ENCODE results near the gene MAP2.
"Not testable (repeated sequence)": the region's sequence is repeated elsewhere in the genome, so short reads cannot be mapped to it uniquely, and the experiment has no call there.

MAP2 gene

DNA sequence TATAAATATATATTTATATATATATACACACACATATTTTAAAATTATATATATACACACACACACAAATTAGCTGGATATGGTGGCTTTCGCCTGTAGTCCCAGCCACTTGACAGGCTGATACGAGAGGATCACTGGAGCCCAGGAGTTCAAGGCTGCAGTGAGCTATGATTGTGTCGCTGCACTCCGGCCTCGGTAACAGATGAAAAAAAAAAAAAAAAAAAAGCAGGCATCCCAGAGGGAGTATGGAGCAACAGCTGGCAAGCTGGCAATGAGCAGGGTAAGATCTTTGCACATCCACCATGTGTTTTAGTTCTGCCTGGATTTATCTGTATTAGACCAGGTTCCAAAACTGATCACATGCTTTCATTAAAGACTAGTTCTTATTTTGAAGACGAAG, 170.1 kb downstream of the MAP2 start:
- no peak for TF ChIP-seq ZNF274 (IDR thresholded peaks at IDR 0.05; ENCODE audit: low read depth, low read length)
- no peak overlapping the region for H3K4me3 ChIP-seq (ENCODE audit: low read length)

DNA sequence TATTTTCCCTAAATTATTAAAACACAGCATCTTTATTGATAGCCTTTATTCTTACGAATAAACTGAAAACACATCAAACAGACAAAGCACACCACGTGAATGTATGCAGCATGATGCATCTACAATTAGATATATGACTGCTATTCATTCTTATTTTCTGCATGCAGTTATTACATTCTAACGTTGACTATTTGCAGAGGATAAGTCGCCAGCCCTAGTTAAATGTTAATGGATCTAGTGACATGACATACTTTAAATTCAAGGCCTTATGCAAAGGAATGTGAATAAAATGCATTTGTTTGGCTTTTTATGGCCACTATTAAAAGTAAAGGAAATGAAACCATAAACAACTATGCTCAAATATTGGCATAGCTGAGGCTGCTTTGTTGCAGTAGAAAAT, 172.4 kb downstream of the MAP2 start:
- no peak for TF ChIP-seq ZNF274 (IDR thresholded peaks at IDR 0.05; ENCODE audit: low read depth, low read length)
- H3K4me3 ChIP-seq (ENCODE audit: low read length): no peak overlapping the region

DNA sequence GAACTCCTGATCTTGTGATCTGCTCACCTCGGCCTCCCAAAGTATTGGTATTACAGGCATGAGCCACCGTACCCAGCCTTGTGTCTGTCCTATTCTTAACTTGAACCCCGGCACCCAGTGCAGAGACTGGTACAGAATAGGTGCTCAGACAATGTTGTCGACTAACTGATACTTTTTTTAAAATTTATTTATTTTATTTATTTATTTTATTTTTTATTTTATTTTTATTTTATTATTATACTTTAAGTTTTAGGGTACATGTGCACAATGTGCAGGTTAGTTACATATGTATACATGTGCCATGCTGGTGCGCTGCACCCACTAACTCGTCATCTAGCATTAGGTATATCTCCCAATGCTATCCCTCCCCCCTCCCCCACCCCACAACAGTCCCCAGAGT, 174.4 kb downstream of the MAP2 start:
- not testable (repeated sequence) for H3K4me3 ChIP-seq (ENCODE audit: low read length)

DNA sequence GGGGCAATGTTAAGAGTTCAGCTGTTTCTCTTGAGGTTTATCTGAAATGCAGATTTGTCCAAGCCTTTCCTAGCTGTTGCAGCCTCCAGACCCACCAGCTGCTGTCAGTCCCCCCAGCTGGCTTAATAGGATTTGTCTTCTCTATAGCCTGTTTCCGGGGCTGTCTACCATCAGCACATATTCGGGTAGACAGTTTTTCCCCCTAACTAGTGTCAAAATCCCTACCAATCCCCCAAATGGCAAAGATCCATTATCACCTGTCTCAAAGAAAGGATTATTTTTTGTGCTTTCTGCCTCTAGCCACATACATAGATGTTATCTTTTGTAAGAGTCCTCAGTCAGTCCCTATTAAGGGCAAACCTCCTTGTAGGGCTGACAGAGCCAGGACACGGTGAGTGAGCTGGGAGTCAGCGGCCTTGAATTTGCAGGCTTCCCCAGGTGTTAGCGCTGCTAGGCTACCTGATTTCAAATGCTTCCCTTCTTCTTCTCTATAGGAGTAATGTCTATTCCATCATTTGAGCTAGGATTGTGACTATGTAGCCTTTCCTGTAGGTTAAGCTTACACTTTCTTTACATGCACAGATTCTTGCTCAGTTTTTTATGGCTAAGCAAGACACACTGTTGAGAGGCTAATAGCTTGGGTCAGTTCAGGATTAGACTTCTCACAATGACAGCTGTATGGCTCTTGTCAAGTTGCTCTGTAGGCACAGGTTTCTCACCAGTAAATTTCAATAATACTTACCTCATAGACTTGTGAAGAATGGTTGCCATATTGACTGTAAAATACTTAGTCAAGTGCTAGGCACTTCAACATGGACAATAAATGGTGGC, 176.7 kb downstream of the MAP2 start:
- TF ChIP-seq ZNF274 (IDR thresholded peaks at IDR 0.05; ENCODE audit: low read depth, low read length): no peak
- H3K4me3 ChIP-seq (ENCODE audit: low read length): no peak overlapping the region

DNA sequence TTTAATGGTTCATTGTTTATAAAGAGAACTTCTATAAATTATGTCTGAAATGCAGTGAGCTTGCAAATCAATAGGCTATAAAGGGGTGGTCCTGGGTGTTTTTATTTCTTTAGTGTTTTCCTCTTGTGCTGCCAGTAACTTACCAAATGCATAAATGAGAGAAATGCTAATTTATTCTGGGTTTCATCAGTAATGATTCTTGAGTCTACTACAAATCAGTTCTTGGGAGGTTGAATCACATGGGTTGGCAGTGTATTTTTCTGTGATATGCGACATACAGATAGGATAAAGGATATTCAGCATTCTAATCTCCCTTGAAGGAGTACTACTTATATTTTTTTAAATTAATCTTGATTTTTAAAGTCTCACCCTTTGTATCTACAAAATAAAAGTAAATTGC, 177.7 kb downstream of the MAP2 start:
- no peak for TF ChIP-seq ZNF274 (IDR thresholded peaks at IDR 0.05; ENCODE audit: low read depth, low read length)
- no peak overlapping the region for H3K4me3 ChIP-seq (ENCODE audit: low read length)

DNA sequence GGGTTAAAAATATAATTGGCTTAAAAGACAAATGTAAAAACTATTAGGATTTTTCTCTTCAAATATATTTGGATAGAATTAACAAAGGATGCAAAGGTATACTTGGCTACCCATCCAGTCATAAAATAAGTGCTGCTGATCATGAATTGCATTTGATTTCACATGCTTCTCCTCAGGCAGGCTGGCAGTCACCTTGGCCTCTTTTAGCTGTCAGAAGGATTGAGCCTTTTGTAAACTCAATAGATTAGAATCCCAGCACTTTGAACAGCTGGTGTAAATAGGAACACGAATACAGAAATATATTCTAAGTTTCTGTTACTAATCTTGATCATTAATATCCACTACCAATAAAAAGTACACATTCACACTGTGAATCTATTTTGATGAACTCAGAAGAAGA, 178.4 kb downstream of the MAP2 start:
- TF ChIP-seq ZNF274 (IDR thresholded peaks at IDR 0.05; ENCODE audit: low read depth, low read length): no peak
- H3K4me3 ChIP-seq (ENCODE audit: low read length): no peak overlapping the region

DNA sequence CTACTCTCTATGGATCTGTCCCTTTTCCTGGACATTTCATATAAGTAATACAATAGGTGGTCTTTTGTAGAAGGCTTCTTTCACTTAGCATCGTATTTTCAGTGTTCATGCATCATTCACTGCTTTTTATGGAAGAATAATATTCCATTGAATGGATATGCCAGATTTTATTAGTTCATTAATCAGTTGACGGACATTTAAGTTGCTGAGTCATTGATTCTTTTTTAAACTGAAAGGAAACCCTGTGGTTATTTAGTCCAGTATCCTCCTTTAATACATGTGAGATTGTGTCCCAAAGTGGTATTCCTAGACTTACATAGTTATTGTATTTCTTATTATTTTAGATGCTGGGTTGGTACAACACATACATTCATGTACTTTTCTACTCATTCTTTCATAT, 185.7 kb downstream of the MAP2 start:
- no peak for TF ChIP-seq ZNF274 (IDR thresholded peaks at IDR 0.05; ENCODE audit: low read depth, low read length)
- H3K4me3 ChIP-seq (ENCODE audit: low read length): no peak overlapping the region

DNA sequence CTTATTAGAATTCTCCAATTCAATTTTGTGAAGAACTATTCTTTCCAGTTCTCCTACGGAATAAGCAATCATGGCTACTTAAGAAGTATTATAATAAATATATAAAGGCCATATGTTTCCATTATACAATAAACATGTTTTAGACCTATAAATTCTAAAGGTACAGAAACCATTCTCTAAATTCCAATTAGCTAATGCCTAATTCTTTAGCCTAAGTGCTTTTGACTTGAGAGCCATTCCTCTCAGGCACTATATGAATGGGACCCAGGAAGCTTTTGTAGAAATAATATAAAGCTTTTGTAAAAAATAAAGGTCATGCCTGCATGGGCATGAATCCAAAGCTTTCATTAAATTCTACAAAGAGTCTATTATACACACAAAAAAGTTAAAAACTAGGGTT, 186.8 kb downstream of the MAP2 start:
- TF ChIP-seq ZNF274 (IDR thresholded peaks at IDR 0.05; ENCODE audit: low read depth, low read length): no peak
- no peak overlapping the region for H3K4me3 ChIP-seq (ENCODE audit: low read length)

DNA sequence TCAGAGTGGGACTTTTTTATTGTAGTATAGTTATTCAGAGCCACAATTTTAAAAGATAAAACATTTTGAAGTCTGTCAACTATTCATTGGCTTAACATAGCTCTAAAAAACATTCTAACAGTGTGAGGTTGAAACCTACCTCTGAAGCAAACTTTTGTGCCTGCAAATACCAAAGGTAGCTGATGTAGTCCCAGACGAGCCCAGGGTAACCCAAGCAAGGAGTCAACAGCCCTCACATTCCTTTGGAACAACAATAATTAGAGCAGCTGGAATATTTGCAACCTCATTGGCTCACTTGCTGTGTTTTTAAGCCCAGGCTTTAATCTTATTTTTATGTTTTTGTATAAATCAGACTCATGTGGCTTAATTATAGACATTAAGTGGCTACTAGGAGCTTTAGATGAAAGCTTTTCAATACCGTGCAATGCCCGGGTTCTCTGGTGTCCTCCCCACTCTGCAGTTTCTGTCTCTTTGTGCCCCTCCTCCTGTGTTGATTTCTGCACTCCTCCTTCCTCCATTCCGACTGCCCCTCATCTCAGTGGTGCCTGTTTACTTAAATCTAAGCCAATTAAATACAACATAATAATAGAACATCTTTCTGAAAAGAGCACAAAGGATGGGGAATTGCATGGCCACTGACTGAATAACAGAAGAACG, 189.9 kb downstream of the MAP2 start:
- H3K4me3 ChIP-seq (ENCODE audit: low read length): no peak overlapping the region
- no peak for TF ChIP-seq ZNF274 (IDR thresholded peaks at IDR 0.05; ENCODE audit: low read depth, low read length)

DNA sequence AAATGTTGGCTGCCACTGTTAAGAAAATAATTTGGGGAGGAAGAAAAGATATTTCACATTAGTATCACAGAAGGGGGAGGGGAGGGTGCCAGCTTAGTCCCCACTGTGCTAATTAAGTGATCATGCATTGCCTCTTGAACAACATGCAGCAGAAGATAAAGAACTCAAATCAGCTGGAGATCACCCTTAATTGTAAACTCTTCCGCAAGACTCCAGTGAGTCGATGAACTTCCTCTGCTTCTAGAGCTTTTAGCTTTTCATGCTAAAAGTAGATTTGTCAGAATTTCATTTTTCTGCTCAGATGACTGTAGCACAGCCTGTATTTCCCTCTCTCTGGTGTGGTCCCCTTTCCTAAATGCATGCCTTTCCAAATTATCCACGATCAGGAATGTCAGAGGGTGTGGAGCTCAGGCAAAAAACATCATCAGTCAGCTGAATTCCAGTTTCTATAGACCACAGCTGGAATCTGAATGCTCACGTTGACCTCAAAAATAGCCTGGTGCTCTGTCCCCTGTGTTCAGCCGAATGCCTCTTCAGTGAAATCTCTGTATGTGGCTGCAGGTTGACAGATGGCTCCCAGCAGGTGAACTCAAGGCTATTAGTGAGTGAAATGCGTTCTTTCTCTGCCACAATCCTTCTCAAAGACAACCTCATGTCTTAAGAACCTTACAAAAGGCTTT, 191.0 kb downstream of the MAP2 start:
- no peak overlapping the region for H3K4me3 ChIP-seq (ENCODE audit: low read length)
- no peak for TF ChIP-seq ZNF274 (IDR thresholded peaks at IDR 0.05; ENCODE audit: low read depth, low read length)

DNA sequence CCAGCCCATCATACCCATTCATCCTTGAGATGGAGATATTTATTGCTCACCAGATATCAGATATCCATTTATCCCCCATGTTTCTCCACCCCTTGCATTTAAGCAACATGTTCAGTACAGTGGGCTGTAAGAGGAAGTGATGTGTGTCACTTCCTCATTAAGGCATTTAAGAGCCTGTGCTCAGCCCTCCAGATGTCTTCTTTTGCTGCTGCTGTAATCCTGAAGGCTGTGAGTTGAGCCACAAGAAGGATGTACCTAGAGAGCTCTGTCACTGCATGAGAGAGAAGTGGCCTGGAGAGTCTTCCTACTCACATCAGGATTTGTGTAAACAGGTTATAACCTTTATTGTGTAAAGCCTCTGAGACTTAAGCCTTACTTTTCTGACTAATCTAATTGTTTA, 195.9 kb downstream of the MAP2 start:
- no peak overlapping the region for H3K4me3 ChIP-seq (ENCODE audit: low read length)
- TF ChIP-seq ZNF274 (IDR thresholded peaks at IDR 0.05; ENCODE audit: low read depth, low read length): no peak

DNA sequence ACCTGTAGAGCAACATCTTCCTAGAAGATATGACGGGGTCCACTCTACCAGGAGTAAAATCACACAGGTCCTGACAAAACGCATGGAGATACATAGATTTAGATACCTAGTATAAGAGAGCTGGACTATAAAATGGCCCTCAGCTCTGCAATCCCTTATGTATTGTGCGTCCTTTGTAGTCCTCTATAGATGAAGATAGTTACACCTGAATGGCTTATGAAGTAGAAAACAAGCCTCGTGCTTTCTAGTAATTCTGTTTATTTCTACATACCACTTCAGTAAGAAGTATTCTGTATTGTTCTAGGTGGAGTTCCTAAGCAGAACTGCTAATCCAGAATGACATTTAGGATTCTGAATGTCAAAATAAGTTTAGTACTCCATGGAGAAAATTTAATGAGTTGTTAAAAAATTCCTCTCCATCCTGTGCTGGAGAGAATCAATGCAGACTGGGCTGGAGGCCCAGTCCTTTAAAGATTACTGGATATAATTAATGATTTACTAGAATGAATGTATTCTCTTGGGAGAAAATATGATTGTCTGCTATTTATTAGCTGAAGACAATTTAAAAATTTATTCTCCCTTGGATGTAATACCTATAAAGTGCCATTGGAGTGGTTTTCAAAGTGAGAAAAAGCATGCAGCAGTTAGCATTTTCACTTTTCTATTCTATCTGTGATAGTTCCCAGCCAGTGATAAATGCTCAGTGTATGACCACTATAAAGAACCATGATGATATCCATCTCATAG, 200.5 kb downstream of the MAP2 start:
- no peak for TF ChIP-seq ZNF274 (IDR thresholded peaks at IDR 0.05; ENCODE audit: low read depth, low read length)

DNA sequence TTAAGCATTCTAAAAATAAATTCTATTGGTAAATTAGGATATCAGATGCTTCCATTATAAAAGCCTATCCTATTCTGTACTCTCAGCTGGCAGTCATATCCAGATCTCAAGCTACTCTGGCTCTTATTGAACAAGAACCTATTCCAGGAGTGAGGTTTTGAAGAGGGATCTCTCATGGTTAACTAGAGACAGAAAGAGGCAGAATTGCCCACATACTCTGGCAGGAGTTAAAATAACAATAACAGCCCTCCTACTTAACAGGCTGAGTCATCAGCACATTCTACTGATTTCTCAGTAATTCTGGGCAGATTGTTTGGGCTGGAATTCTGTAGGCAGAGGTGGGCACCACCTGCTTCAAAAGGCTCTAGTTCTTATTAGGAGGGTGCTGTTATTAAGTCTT, 205.8 kb downstream of the MAP2 start:
- no peak for TF ChIP-seq ZNF274 (IDR thresholded peaks at IDR 0.05; ENCODE audit: low read depth, low read length)
- H3K4me3 ChIP-seq (ENCODE audit: low read length): no peak overlapping the region

More for the DNA sequence above, 200.5 kb downstream of the MAP2 start:
- no peak overlapping the region for H3K4me3 ChIP-seq (ENCODE audit: low read length)

DNA sequence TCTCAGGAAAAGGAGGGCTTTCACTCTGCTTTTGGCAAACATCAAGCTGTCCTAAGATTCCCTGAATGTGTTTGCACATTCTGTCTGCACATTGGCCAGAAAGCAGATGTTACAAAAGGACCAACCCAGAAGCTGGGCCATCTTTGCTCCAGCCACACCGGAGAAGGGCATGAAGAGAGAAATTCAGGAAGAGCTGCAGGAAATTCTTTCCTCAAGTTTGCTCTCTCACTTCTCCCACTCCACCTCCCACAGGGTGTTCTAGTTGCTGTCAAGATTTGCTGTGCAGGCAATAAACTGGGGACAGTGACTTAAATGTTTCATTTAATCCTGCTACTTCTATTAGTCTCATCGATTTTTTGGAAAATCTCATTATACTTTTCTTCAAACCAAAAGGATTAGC, 210.1 kb downstream of the MAP2 start:
- no peak for TF ChIP-seq ZNF274 (IDR thresholded peaks at IDR 0.05; ENCODE audit: low read depth, low read length)

More for the DNA sequence above, 210.1 kb downstream of the MAP2 start:
- no peak overlapping the region for H3K4me3 ChIP-seq (ENCODE audit: low read length)
